Breast epithelium (tissue), 4 donors: ENCODE results near the gene ACP3. TPM values are rescaled to one million over a fixed set of nuclear protein-coding genes. Genes with fewer than 3 reads are reported as not detected.

Experiments used
- DNase-seq, 2 donors: peaks; one replicate each; pipeline ENCODE4 v3.0.0-alpha.2; 2019; ENCODE audit warnings: low spot score in 2 of 2
- H3K27ac ChIP-seq, 2 donors: fragments of 200-600 bp; sonication (generic) in 1 of 2; one replicate each; pipeline ENCODE4 v1.5.1; 2016 to 2019; ENCODE audit warnings: mild to moderate bottlenecking in 1 of 2
- H3K27me3 ChIP-seq, 2 donors: fragments of 200-600 bp; sonication (generic) in 1 of 2; one replicate each; pipeline versions ENCODE4 v1.5.1 to v1.6.0; 2017 to 2019; ENCODE audit warnings: control low read depth in 1 of 2, mild to moderate bottlenecking in 1 of 2
- H3K36me3 ChIP-seq: fragments of 200-600 bp; one replicate; pipeline ENCODE4 v1.5.1; 2019
- H3K4me1 ChIP-seq, 2 donors: fragments of 200-600 bp; sonication (generic); one replicate each; pipeline ENCODE4 v1.5.1; 2016 to 2019; ENCODE audit warnings: control low read depth in 1 of 2
- H3K4me3 ChIP-seq, 3 donors: fragments of 200-600 bp; sonication (generic); 1 replicate in 2 of 3; 2 replicates in 1 of 3; pipeline ENCODE4 v1.5.1; 2016 to 2019; ENCODE audit warnings: mild to moderate bottlenecking in 3 of 3, moderate library complexity in 2 of 3
- H3K9me3 ChIP-seq, 2 donors: fragments of 200-600 bp; sonication (generic) in 1 of 2; one replicate each; pipeline ENCODE4 v1.5.1; 2016 to 2019; ENCODE audit warnings: control low read depth in 1 of 2
- CTCF ChIP-seq, 3 donors: fragments of 450-650 bp; IDR thresholded peaks; one replicate each; pipeline ENCODE4 v1.5.1; 2016 to 2017; ENCODE audit warnings: antibody characterized with exemption in 3 of 3, mild to moderate bottlenecking in 3 of 3, moderate library complexity in 3 of 3
- POLR2A ChIP-seq: fragments of 450-650 bp; IDR thresholded peaks from one replicate; pipeline ENCODE4 v1.6.1; 2016; ENCODE audit warnings: antibody characterized with exemption, mild to moderate bottlenecking, moderate library complexity
- POLR2AphosphoS5 ChIP-seq, 3 donors: sonication (generic); formaldehyde crosslinking; IDR thresholded peaks; one replicate each; pipeline ENCODE4 v1.6.1; 2017; ENCODE audit warnings: antibody characterized with exemption in 3 of 3
- intact Hi-C: fragments of 100-400 bp; cut with DNase I; formaldehyde crosslinking; loops from one replicate; pipeline ENCODE4 v1.15.1; 2023; ENCODE audit warnings: low total_unique reads
- total RNA-seq, 3 donors: library from RNA; depleted of rRNA; stranded (reverse); fragments of >200 nt; gene quantifications; one replicate each; pipeline ENCODE4 v1.1.0, GENCODE V29; 2016

Gene ACP3
- total RNA-seq, 3 donors from 2014 or later, result 1.8 to 6.9 (median 6.7) TPM

- Histone ChIP-seq H3K4me1 (no peaks in the 10 kb centered on the region), H3K27me3 (no peaks in the 10 kb centered on the region), H3K36me3 (no peaks in the 10 kb centered on the region), H3K4me3 (no peak overlapping the region), H3K9me3 (no peaks in the 10 kb centered on the region), H3K27ac (peak overlapping the region; percentile 63 to 64)
- TF ChIP-seq CTCF (IDR thresholded peaks at IDR 0.05) (no peak), POLR2A (no peak), POLR2AphosphoS5 (IDR thresholded peaks at IDR 0.05) (no peak)
- no peak for DNase-seq
- intact Hi-C loops, result no loop called here
These were observed 9.0 kb downstream of the ACP3 start for GRCh38 chr3:132326251-132326650.

GRCh38 chr3:132332082-132332481, 14.9 kb downstream of the ACP3 start:
- H3K27me3 ChIP-seq, result no peaks in the 10 kb centered on the region
- H3K27ac ChIP-seq, result peak overlapping the region in 1 of 2 donors; percentile 1
- intact Hi-C loops, result no loop called here
- no peak for TF ChIP-seq CTCF (IDR thresholded peaks at IDR 0.05)
- no peak for TF ChIP-seq POLR2AphosphoS5 (IDR thresholded peaks at IDR 0.05)
- no peak for TF ChIP-seq POLR2A
- no peaks in the 10 kb centered on the region for H3K36me3 ChIP-seq
- no peaks in the 10 kb centered on the region for H3K9me3 ChIP-seq
- no peak overlapping the region for H3K4me3 ChIP-seq
- no peak for DNase-seq
- no peaks in the 10 kb centered on the region for H3K4me1 ChIP-seq

- H3K4me3 ChIP-seq, result no peak overlapping the region
- no peaks in the 10 kb centered on the region for H3K36me3 ChIP-seq
- H3K27me3 ChIP-seq, result no peaks in the 10 kb centered on the region
- intact Hi-C loops, result no loop called here
- H3K4me1 ChIP-seq, result no peaks in the 10 kb centered on the region
- DNase-seq, result no peak
- H3K27ac ChIP-seq, result peak overlapping the region in 1 of 2 donors; percentile 1
- no peaks in the 10 kb centered on the region for H3K9me3 ChIP-seq
- TF ChIP-seq POLR2A (no peak), CTCF (IDR thresholded peaks at IDR 0.05) (no peak), POLR2AphosphoS5 (IDR thresholded peaks at IDR 0.05) (no peak)
These were observed 15.3 kb downstream of the ACP3 start for GRCh38 chr3:132332508-132332907.

- no peak overlapping the region for H3K4me3 ChIP-seq
- intact Hi-C loops, result loop anchor here (10.0 kb wide), 1 partner anchor 87 kb away; no protein-coding TSS in a partner anchor
- H3K36me3 ChIP-seq, result no peaks in the 10 kb centered on the region
- DNase-seq, result no peak
- H3K4me1 ChIP-seq, result no peaks in the 10 kb centered on the region
- no peaks in the 10 kb centered on the region for H3K9me3 ChIP-seq
- no peaks in the 10 kb centered on the region for H3K27me3 ChIP-seq
- no peak for TF ChIP-seq POLR2AphosphoS5 (IDR thresholded peaks at IDR 0.05)
- TF ChIP-seq POLR2A, result no peak
- TF ChIP-seq CTCF (IDR thresholded peaks at IDR 0.05), result no peak
- H3K27ac ChIP-seq, result no peak overlapping the region
These were observed 24.5 kb downstream of the ACP3 start for GRCh38 chr3:132341746-132342145.

- Histone ChIP-seq H3K9me3 (no peaks in the 10 kb centered on the region), H3K27me3 (no peaks in the 10 kb centered on the region), H3K4me3 (no peak overlapping the region), H3K36me3 (no peaks in the 10 kb centered on the region), H3K4me1 (no peaks in the 10 kb centered on the region), H3K27ac (no peak overlapping the region)
- intact Hi-C loops, result loop anchor here (10.0 kb wide), 1 partner anchor 87 kb away; no protein-coding TSS in a partner anchor
- no peak for DNase-seq
- no peak for TF ChIP-seq POLR2A
- TF ChIP-seq CTCF (IDR thresholded peaks at IDR 0.05), result no peak
- no peak for TF ChIP-seq POLR2AphosphoS5 (IDR thresholded peaks at IDR 0.05)
These were observed 25.0 kb downstream of the ACP3 start for GRCh38 chr3:132342183-132342582.
